Nephron (organoid): Measurements from ENCODE around the gene CTIF.

Experiments
- H3K27ac Mint-ChIP-seq, 3 experiments: 2 replicates each; pipeline ENCODE4 v1.8.0; 2020; ENCODE audit warnings: mixed read lengths in 3 of 3, mild to moderate bottlenecking in 2 of 3, moderate library complexity in 1 of 3
- H3K27me3 Mint-ChIP-seq: 2 replicates; pipeline ENCODE4 v1.8.0; 2021; ENCODE audit warnings: low read depth, mild to moderate bottlenecking, moderate library complexity, mixed read lengths
- H3K36me3 Mint-ChIP-seq: 2 replicates; pipeline ENCODE4 v1.8.0; 2020; ENCODE audit warnings: low read depth, mixed read lengths
- H3K4me1 Mint-ChIP-seq: 2 replicates; pipeline ENCODE4 v1.8.0; 2020; ENCODE audit warnings: mixed read lengths
- H3K4me3 Mint-ChIP-seq, 3 experiments: 2 replicates each; pipeline ENCODE4 v1.8.0; 2020; ENCODE audit warnings: mild to moderate bottlenecking in 3 of 3, mixed read lengths in 3 of 3, moderate library complexity in 2 of 3
- H3K9me3 Mint-ChIP-seq: 2 replicates; pipeline ENCODE4 v1.8.0; 2020; ENCODE audit warnings: mixed read lengths
- TF ChIP-seq, protein P1 (sequence below), 3 experiments: fragments of 200-600 bp; sonication (generic); IDR thresholded peaks; one replicate each; pipeline ENCODE4 v1.5.0; 2021; ENCODE audit warnings: antibody characterized with exemption in 3 of 3; ENCODE audit not compliant: unreplicated experiment in 3 of 3

CTIF gene

DNA sequence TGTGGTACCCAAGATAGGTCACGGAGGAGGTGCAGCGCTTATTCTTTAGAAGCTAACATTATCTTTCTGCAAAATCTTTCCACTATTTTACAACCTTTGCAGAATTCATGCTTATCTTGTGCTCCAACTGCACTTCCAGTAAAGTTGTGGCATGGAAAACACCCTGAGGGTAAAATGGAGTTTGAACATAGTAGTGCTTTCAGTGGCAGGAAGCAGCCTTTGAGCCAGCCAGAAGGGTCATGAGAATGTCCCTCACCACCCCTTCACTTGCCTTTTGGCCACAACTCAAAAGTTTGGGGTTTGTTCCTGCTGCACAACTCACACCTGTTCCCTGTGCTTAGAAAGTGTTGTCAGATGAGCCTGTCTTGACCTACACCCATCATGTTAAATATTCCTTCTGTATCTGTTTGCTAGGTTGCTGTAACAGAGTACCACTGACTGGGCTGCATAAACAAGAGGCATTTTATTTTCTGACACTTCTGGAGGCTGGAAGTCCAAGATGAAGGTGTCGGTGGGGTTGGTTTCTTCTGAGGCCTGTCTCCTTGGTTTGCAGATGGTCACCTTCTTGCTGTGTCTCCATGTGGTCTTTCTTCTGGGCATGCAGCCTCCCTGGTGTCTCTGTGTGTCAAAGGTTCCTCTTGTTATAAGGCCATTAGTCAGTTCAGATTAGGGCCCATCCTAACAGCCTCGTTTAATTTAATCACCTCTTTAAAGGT, 217.8 kb downstream of the CTIF start:
- H3K36me3 Mint-ChIP-seq = peaks cover 38% of the 10 kb centered on the region
- no peaks in the 10 kb centered on the region for H3K9me3 Mint-ChIP-seq
- no peak overlapping the region for H3K4me3 Mint-ChIP-seq
- H3K27me3 Mint-ChIP-seq = peaks cover 3% of the 10 kb centered on the region
- no peak overlapping the region for H3K27ac Mint-ChIP-seq
- TF ChIP-seq, protein P1, sequence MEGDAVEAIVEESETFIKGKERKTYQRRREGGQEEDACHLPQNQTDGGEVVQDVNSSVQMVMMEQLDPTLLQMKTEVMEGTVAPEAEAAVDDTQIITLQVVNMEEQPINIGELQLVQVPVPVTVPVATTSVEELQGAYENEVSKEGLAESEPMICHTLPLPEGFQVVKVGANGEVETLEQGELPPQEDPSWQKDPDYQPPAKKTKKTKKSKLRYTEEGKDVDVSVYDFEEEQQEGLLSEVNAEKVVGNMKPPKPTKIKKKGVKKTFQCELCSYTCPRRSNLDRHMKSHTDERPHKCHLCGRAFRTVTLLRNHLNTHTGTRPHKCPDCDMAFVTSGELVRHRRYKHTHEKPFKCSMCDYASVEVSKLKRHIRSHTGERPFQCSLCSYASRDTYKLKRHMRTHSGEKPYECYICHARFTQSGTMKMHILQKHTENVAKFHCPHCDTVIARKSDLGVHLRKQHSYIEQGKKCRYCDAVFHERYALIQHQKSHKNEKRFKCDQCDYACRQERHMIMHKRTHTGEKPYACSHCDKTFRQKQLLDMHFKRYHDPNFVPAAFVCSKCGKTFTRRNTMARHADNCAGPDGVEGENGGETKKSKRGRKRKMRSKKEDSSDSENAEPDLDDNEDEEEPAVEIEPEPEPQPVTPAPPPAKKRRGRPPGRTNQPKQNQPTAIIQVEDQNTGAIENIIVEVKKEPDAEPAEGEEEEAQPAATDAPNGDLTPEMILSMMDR (IDR thresholded peaks at IDR 0.05; ENCODE audit: unreplicated experiment in 3 of 3) = no peak
- H3K4me1 Mint-ChIP-seq = peaks cover 6% of the 10 kb centered on the region

DNA sequence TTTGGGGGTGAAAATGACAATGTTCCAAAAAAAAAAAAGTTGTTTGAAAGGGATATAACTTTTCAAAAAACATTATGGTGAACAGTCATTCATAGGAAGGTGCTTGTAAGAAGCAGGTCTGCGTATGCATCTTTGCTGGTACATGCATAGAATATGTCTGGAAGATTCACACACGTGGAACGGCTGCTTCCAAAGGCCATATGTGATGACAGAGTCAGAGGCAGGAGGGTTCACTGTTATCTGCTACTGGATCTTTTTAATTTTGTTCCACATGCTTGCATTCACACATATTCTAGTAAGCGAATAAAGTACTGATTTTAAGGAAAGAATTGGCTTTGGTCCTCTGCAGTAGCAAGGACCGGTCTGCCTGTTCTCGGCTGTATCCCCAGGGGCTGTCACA, 218.5 kb downstream of the CTIF start:
- no peaks in the 10 kb centered on the region for H3K9me3 Mint-ChIP-seq
- H3K36me3 Mint-ChIP-seq = peaks cover 45% of the 10 kb centered on the region
- H3K4me3 Mint-ChIP-seq = no peak overlapping the region
- peaks cover 3% of the 10 kb centered on the region for H3K27me3 Mint-ChIP-seq
- TF ChIP-seq, protein P1 (IDR thresholded peaks at IDR 0.05; ENCODE audit: unreplicated experiment in 3 of 3) = no peak
- H3K27ac Mint-ChIP-seq = no peak overlapping the region
- peaks cover 6% of the 10 kb centered on the region for H3K4me1 Mint-ChIP-seq

DNA sequence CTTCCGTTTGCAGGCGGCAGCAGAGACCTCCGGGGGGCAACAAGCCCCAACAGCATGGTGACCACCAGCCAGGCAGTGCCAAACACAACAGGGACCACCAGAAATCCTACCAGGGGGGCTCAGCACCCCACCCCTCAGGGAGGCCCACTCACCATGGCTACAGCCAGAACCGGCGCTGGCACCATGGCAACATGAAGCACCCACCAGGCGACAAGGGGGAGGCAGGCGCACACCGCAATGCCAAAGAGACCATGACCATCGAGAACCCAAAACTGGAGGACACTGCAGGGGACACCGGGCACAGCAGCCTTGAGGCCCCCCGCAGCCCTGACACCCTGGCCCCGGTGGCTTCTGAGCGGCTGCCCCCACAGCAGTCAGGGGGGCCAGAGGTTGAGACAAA, 219.1 kb downstream of the CTIF start:
- Mint-ChIP-seq H3K27ac (no peak overlapping the region), H3K27me3 (peaks cover 3% of the 10 kb centered on the region), H3K9me3 (no peaks in the 10 kb centered on the region), H3K4me1 (peaks cover 6% of the 10 kb centered on the region), H3K36me3 (peaks cover 47% of the 10 kb centered on the region), H3K4me3 (no peak overlapping the region)
- TF ChIP-seq, protein P1 (IDR thresholded peaks at IDR 0.05; ENCODE audit: unreplicated experiment in 3 of 3) = no peak

DNA sequence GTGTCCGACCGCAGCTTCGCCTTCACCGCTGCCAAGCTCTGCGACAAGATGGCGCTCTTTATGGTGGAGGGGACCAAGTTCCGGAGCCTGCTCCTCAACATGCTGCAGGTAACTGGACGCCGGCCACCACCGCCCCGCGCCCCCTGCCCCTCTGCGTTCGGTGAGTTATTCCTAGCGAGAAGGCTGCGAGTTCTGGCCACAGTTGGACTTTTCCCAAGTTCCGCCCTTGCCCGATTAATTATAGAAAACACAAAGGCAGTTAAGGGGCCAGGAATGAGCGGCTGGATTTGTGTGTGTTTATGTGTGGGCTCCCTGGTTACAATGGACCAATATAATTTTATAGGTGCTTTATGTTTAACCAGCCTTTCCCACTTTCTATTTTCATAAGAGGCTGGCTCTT, 222.8 kb downstream of the CTIF start:
- Mint-ChIP-seq H3K27ac (no peak overlapping the region), H3K4me3 (no peak overlapping the region), H3K9me3 (no peaks in the 10 kb centered on the region), H3K36me3 (peaks cover 48% of the 10 kb centered on the region), H3K27me3 (peaks cover 3% of the 10 kb centered on the region), H3K4me1 (peaks cover 13% of the 10 kb centered on the region)
- TF ChIP-seq, protein P1 (IDR thresholded peaks at IDR 0.05; ENCODE audit: unreplicated experiment in 3 of 3) = no peak

DNA sequence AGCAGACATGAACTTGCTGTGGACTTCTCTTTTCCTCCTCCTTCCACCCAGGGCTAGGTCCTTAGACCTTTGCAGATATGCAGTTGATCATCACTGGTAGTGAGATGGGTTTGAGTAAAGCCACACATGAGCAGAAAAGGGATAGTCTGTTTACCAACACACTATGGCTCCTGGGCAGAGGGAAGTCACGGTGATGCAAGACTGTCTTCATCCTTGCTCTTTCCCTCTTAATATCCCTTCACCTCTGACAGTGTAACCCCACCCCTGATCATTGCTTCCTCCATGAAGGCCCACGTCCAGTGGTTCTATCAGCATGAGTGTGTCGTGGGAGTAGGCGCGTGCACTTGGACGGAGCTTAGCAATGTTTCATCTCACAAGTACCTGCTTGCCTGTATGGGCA, 223.2 kb downstream of the CTIF start:
- TF ChIP-seq, protein P1 (IDR thresholded peaks at IDR 0.05; ENCODE audit: unreplicated experiment in 3 of 3) = no peak
- Mint-ChIP-seq H3K4me3 (no peak overlapping the region), H3K36me3 (peaks cover 48% of the 10 kb centered on the region), H3K27ac (no peak overlapping the region), H3K9me3 (no peaks in the 10 kb centered on the region), H3K27me3 (peaks cover under 1% of the 10 kb centered on the region), H3K4me1 (peaks cover 17% of the 10 kb centered on the region)
